ENCODE data around the gene SPAAR. TPM values are rescaled to one million over a fixed set of nuclear protein-coding genes. Genes with fewer than 3 reads are reported as not detected.

Gene SPAAR
- total RNA-seq, 1 experiment from 2014 or later, result 0.72 TPM

DNA sequence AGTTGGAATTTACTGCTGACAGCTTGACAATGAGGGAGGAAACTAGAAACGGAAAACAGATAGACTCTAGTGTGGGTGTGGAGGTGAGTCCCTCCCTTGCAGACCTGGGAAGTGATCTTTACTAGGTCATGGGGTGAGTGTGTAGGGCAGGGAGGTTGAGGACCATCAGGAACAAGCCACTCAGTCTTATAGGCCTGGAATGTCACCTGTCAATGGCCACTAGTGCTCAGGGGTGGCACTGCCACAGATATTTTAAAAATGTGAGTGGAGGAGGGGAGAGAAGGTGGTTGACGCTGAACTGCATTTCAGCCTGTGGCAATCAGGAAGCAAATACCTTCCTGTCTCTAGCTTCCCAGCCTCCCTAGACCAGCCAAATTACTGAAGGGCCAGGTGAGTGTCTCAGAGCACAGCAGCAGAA, 39.6 kb downstream of the SPAAR start:
- DNase-seq, result peak; percentile 54 to 75
- no TSS peak for BruUV-seq (replicated peaks)
- H3K4me2 ChIP-seq, result peak overlapping the region; percentile 46; the same call in 1 of the 2 replicates
- H2AFZ ChIP-seq, result peak overlapping the region; percentile 74
- no peak overlapping the region for H3K4me3 ChIP-seq
- H3K27ac ChIP-seq, result peak overlapping the region; percentile 52
- no peaks in the 10 kb centered on the region for H3K9me2 ChIP-seq (ENCODE audit: insufficient read depth)
- intact Hi-C loops (cut with micrococcal nuclease; ENCODE audit: unreplicated experiment), result loop anchor here (2.0 kb wide), 1 partner anchor 42 kb away; the partner anchor contains the start of gene HRCT1
- H3F3A ChIP-seq (ENCODE audit: insufficient read depth, low read depth), result peaks cover 23% of the 10 kb centered on the region; the same call in 1 of the 2 replicates
- TF ChIP-seq, protein P1, sequence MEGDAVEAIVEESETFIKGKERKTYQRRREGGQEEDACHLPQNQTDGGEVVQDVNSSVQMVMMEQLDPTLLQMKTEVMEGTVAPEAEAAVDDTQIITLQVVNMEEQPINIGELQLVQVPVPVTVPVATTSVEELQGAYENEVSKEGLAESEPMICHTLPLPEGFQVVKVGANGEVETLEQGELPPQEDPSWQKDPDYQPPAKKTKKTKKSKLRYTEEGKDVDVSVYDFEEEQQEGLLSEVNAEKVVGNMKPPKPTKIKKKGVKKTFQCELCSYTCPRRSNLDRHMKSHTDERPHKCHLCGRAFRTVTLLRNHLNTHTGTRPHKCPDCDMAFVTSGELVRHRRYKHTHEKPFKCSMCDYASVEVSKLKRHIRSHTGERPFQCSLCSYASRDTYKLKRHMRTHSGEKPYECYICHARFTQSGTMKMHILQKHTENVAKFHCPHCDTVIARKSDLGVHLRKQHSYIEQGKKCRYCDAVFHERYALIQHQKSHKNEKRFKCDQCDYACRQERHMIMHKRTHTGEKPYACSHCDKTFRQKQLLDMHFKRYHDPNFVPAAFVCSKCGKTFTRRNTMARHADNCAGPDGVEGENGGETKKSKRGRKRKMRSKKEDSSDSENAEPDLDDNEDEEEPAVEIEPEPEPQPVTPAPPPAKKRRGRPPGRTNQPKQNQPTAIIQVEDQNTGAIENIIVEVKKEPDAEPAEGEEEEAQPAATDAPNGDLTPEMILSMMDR (conservative IDR thresholded peaks at IDR 0.05), result no peak
- TF ChIP-seq EZH2 (IDR thresholded peaks at IDR 0.05; ENCODE audit: low read depth), result no peak
- no peaks in the 10 kb centered on the region for H3K9me3 ChIP-seq (ENCODE audit: insufficient read depth, low read depth)
- H4K20me1 ChIP-seq (ENCODE audit: insufficient read depth), result no peaks in the 10 kb centered on the region
- H3K36me3 ChIP-seq (ENCODE audit: low read depth), result no peaks in the 10 kb centered on the region
- POLR2A ChIA-PET (ENCODE audit: unreplicated experiment), result interaction anchor here (0.6 to 0.7 kb wide), 2 partner anchors 345 to 499 kb away, joined by 4 to 5 read pairs; no protein-coding TSS in a partner anchor
- H3K4me1 ChIP-seq (replicated peaks; ENCODE audit: insufficient read depth), result peaks cover 49% of the 10 kb centered on the region
- CTCF ChIA-PET, result interaction anchor here (0.6 kb wide), 1 partner anchor 179 kb away, joined by 3 read pairs; no protein-coding TSS in a partner anchor
- no peaks in the 10 kb centered on the region for H3K27me3 ChIP-seq (ENCODE audit: insufficient read depth, low read depth)
- H3K79me2 ChIP-seq (ENCODE audit: low read depth), result no peaks in the 10 kb centered on the region

GRCh38 chr9:35951736-35952135, 42.4 kb downstream of the SPAAR start:
- CTCF ChIA-PET, result interaction anchor here (0.6 kb wide), 1 partner anchor 48 kb away, joined by 6 read pairs; no protein-coding TSS in a partner anchor
- no peak overlapping the region for H3K4me3 ChIP-seq
- no peaks in the 10 kb centered on the region for H3K36me3 ChIP-seq (ENCODE audit: low read depth)
- no peaks in the 10 kb centered on the region for H3K9me3 ChIP-seq (ENCODE audit: insufficient read depth, low read depth)
- 0 out of 2 replicates have a peak overlapping the region, but pooled peaks have one; percentile 19 for H3K4me2 ChIP-seq
- POLR2A ChIA-PET (ENCODE audit: unreplicated experiment), result interaction anchor here (0.6 kb wide), 2 partner anchors 27 to 45 kb away, joined by 3 to 7 read pairs; no protein-coding TSS in a partner anchor
- peak; percentile 23 to 76 for DNase-seq
- no peak for TF ChIP-seq EZH2 (IDR thresholded peaks at IDR 0.05; ENCODE audit: low read depth)
- TF ChIP-seq, protein P1 (conservative IDR thresholded peaks at IDR 0.05), result no peak
- H2AFZ ChIP-seq, result no peak overlapping the region
- peaks cover 11% of the 10 kb centered on the region; the same call in 1 of the 2 replicates for H3F3A ChIP-seq (ENCODE audit: insufficient read depth, low read depth)
- H3K4me1 ChIP-seq (replicated peaks; ENCODE audit: insufficient read depth), result peaks cover 31% of the 10 kb centered on the region
- intact Hi-C loops (cut with micrococcal nuclease; ENCODE audit: unreplicated experiment), result loop anchor here (5.0 kb wide), 1 partner anchor 151 kb away; no protein-coding TSS in a partner anchor
- H3K27ac ChIP-seq, result peak overlapping the region; percentile 65
- no TSS peak for BruUV-seq (replicated peaks)
- H3K9me2 ChIP-seq (ENCODE audit: insufficient read depth), result no peaks in the 10 kb centered on the region
- H3K27me3 ChIP-seq (ENCODE audit: insufficient read depth, low read depth), result no peaks in the 10 kb centered on the region
- H3K79me2 ChIP-seq (ENCODE audit: low read depth), result no peaks in the 10 kb centered on the region
- no peaks in the 10 kb centered on the region for H4K20me1 ChIP-seq (ENCODE audit: insufficient read depth)

DNA sequence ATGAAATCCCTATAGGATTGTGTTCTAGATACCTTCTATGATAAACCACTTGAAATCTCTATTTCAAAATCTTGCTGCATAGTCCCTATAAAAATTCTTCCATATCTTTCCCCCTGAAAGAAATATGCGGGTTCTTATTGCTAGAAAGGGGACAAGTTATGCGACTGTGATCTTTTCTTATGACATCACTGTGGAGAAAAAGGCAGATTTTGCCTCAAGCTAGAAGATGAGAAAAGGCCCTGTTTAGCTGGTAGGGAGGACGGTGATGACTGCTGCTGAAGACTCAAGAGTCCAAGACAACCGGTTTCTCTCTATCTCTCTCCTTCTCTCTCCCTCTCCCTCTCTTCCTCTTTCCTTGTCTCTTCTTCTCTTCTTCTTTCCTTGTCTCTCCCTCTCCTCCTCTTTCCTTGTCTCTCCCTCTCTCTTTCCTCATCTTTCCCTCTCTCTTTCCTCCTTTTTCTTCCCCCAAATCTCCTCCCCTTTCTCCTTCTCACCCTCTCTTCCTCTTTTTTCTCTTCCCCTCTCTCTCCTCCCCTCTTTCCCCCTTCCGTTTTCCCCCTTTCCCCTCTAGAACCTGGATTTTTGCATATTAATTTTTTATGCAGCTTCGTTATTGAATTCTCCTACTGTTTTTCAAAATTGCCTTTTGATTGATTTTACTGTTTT, 43.4 kb downstream of the SPAAR start:
- no peaks in the 10 kb centered on the region for H4K20me1 ChIP-seq (ENCODE audit: insufficient read depth)
- no TSS peak for BruUV-seq (replicated peaks)
- no peak overlapping the region for H3K4me3 ChIP-seq
- no peaks in the 10 kb centered on the region for H3K9me2 ChIP-seq (ENCODE audit: insufficient read depth)
- ChIA-PET POLR2A (ENCODE audit: unreplicated experiment) (interaction anchor here (0.6 kb wide), 3 partner anchors 28 to 216 kb away, joined by 3 to 7 read pairs (median 3); no protein-coding TSS in a partner anchor), CTCF (no interaction called here)
- peaks cover 31% of the 10 kb centered on the region for H3K4me1 ChIP-seq (replicated peaks; ENCODE audit: insufficient read depth)
- no peak overlapping the region for H2AFZ ChIP-seq
- H3K27me3 ChIP-seq (ENCODE audit: insufficient read depth, low read depth), result no peaks in the 10 kb centered on the region
- no peaks in the 10 kb centered on the region for H3K36me3 ChIP-seq (ENCODE audit: low read depth)
- intact Hi-C loops (cut with micrococcal nuclease; ENCODE audit: unreplicated experiment), result loop anchor here (5.0 kb wide), 1 partner anchor 150 kb away; no protein-coding TSS in a partner anchor
- no peak overlapping the region for H3K4me2 ChIP-seq
- no peaks in the 10 kb centered on the region for H3K9me3 ChIP-seq (ENCODE audit: insufficient read depth, low read depth)
- H3K27ac ChIP-seq, result peak overlapping the region; percentile 65; the same call in 1 of the 2 replicates
- no peaks in the 10 kb centered on the region for H3K79me2 ChIP-seq (ENCODE audit: low read depth)
- TF ChIP-seq, protein P1 (conservative IDR thresholded peaks at IDR 0.05), result no peak
- TF ChIP-seq EZH2 (IDR thresholded peaks at IDR 0.05; ENCODE audit: low read depth), result no peak
- no peak for DNase-seq
- H3F3A ChIP-seq (ENCODE audit: insufficient read depth, low read depth), result peaks cover 11% of the 10 kb centered on the region; the same call in 1 of the 2 replicates
